K562 treated with DMSO at 1 percent for 48 hours (cell line): ENCODE results near the gene SLFN13. TPM values are rescaled to one million over a fixed set of nuclear protein-coding genes. Genes with fewer than 3 reads are reported as not detected.

ENCODE experiments used
- total RNA-seq: library from RNA; unstranded; fragments of 300-600 nt; gene quantifications from 2 replicates; pipeline ENCODE4 v1.2.3, GENCODE V29; 2022; ENCODE audit warnings: low replicate concordance; ENCODE audit errors: extremely low read depth

Gene SLFN13
- total RNA-seq: not detected in 2 replicates

GRCh38 chr17:35448214-35448898 lies at the start of gene SLFN13:
Gene SLFN13, minus strand, starts transcription at chr17:35448766. Its CDS starts 3,086 bp downstream, at chr17:35445680.

GRCh38 chr17:35432176-35433074 lies 16.1 kb downstream of the SLFN13 start, which contains the start of gene SLFN12:
Gene SLFN12, minus strand, starts transcription at chr17:35432500. Its CDS starts 9,472 bp downstream, at chr17:35423028.

Other genes starting within 250 kb of the SLFN13 start
- not detected in 2 replicates for gene SLFN5, start 205.7 kb downstream of the SLFN13 start, total RNA-seq
- gene SLFN11, start 75.1 kb downstream of the SLFN13 start, total RNA-seq: not detected in 2 replicates
- gene SLFN12, start 16.3 kb downstream of the SLFN13 start, total RNA-seq: not detected in 2 replicates
- not detected in 2 replicates for gene SLFN12L, start 88.9 kb upstream of the SLFN13 start, total RNA-seq
- not detected in 2 replicates for gene SLFN14, start 112.1 kb upstream of the SLFN13 start, total RNA-seq
- not detected in 2 replicates for gene PEX12, start 129.8 kb upstream of the SLFN13 start, total RNA-seq
- 113 TPM in 1 of 2 replicates, not detected in the other for gene AP2B1, start 138.6 kb upstream of the SLFN13 start, total RNA-seq